Peyer's patch (tissue), 4 donors: ENCODE results near the gene PRODH.
"Not testable (repeated sequence)": the region's sequence is repeated elsewhere in the genome, so short reads cannot be mapped to it uniquely, and the experiment has no call there.

Experiments
- POLR2A ChIP-seq, 2 donors: fragments of 450-650 bp; IDR thresholded peaks; one replicate each; pipeline ENCODE4 v1.5.1; 2017; ENCODE audit warnings: antibody characterized with exemption in 2 of 2, mild to moderate bottlenecking in 2 of 2, moderate library complexity in 2 of 2
- TF ChIP-seq, protein P1 (sequence below), 6 experiments: fragments of 450-650 bp in 4 of 6; fragments of 200-600 bp in 2 of 6; sonication (generic) in 1 of 6; IDR thresholded peaks; one replicate each; pipeline ENCODE4 v1.5.1; 2017 to 2019; ENCODE audit warnings: antibody characterized with exemption in 6 of 6, mild to moderate bottlenecking in 3 of 6, moderate library complexity in 1 of 6

- TF ChIP-seq, protein P1, sequence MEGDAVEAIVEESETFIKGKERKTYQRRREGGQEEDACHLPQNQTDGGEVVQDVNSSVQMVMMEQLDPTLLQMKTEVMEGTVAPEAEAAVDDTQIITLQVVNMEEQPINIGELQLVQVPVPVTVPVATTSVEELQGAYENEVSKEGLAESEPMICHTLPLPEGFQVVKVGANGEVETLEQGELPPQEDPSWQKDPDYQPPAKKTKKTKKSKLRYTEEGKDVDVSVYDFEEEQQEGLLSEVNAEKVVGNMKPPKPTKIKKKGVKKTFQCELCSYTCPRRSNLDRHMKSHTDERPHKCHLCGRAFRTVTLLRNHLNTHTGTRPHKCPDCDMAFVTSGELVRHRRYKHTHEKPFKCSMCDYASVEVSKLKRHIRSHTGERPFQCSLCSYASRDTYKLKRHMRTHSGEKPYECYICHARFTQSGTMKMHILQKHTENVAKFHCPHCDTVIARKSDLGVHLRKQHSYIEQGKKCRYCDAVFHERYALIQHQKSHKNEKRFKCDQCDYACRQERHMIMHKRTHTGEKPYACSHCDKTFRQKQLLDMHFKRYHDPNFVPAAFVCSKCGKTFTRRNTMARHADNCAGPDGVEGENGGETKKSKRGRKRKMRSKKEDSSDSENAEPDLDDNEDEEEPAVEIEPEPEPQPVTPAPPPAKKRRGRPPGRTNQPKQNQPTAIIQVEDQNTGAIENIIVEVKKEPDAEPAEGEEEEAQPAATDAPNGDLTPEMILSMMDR (IDR thresholded peaks at IDR 0.05) = not testable (repeated sequence)
- not testable (repeated sequence) for TF ChIP-seq POLR2A (IDR thresholded peaks at IDR 0.05)
These were observed 2.6 kb upstream of the PRODH start for GRCh38 chr22:18938691-18939090.
